Osteoblast (primary cell): Measurements from ENCODE around the gene FKBP2. TPM values are rescaled to one million over a fixed set of nuclear protein-coding genes. Genes with fewer than 3 reads are reported as not detected.
A peak's percentile ranks its signal among the peaks of the same experiment; 100 is the strongest.

ENCODE experiments used
- DNase-seq: peaks from one replicate; pipeline ENCODE4 v3.0.0; 2011; ENCODE audit warnings: low spot score, mixed read lengths; ENCODE audit not compliant: insufficient read length; ENCODE audit errors: missing footprints
- H2AFZ ChIP-seq: 2 replicates; pipeline ENCODE4 v1.6.0; 2011; ENCODE audit warnings: mild to moderate bottlenecking, low read length
- H3K27ac ChIP-seq: 2 replicates; pipeline ENCODE4 v1.5.1; 2011; ENCODE audit warnings: mild to moderate bottlenecking, low read depth, low read length, moderate library complexity
- H3K27me3 ChIP-seq: 2 replicates; pipeline ENCODE4 v1.6.0; 2012; ENCODE audit warnings: mild to moderate bottlenecking, control low read depth, inconsistent platforms, low read length, moderate library complexity; ENCODE audit not compliant: insufficient read depth
- H3K36me3 ChIP-seq: 2 replicates; pipeline ENCODE4 v1.5.1; 2011; ENCODE audit warnings: mild to moderate bottlenecking, low read length, control low read depth, moderate library complexity; ENCODE audit not compliant: insufficient read depth
- H3K4me1 ChIP-seq: 2 replicates; pipeline ENCODE4 v1.5.1; 2011; ENCODE audit warnings: mild to moderate bottlenecking, low read length, control low read depth, moderate library complexity; ENCODE audit not compliant: insufficient read depth
- H3K4me2 ChIP-seq: 2 replicates; pipeline ENCODE4 v1.6.0; 2011; ENCODE audit warnings: mild to moderate bottlenecking, low read length; ENCODE audit not compliant: insufficient read depth
- H3K4me3 ChIP-seq: fragments of 200-600 bp; sonication (generic); 3 replicates; pipeline ENCODE4 v1.5.1; 2012; ENCODE audit warnings: mild to moderate bottlenecking, low read length, inconsistent platforms; ENCODE audit not compliant: insufficient read depth
- H3K79me2 ChIP-seq: 2 replicates; pipeline ENCODE4 v1.6.0; 2012; ENCODE audit warnings: mild to moderate bottlenecking, low read length, control low read depth, inconsistent platforms; ENCODE audit not compliant: insufficient read depth
- H3K9me3 ChIP-seq: 2 replicates; pipeline ENCODE4 v1.5.1; 2011; ENCODE audit warnings: low read depth, low read length, control low read depth
- H4K20me1 ChIP-seq: 2 replicates; pipeline ENCODE4 v1.6.0; 2012; ENCODE audit warnings: mild to moderate bottlenecking, low read length, control low read depth; ENCODE audit not compliant: insufficient read depth
- CTCF ChIP-seq: IDR thresholded peaks from 2 replicates; pipeline ENCODE4 v1.5.1; 2011; ENCODE audit warnings: mild to moderate bottlenecking, low read depth, low read length, moderate library complexity; ENCODE audit errors: extremely low read depth
- total RNA-seq: library from RNA; depleted of rRNA; stranded (reverse); fragments of >200 nt; gene quantifications from 2 replicates; pipeline ENCODE4 v1.2.3, GENCODE V29; 2012

FKBP2 gene
- total RNA-seq, 1 donor: 31.1 TPM

GRCh38 chr11:64264371-64264852 is 23.5 kb downstream of the FKBP2 start:
- Histone ChIP-seq H3K27me3 (no peaks in the 10 kb centered on the region), H3K4me1 (peaks cover 26% of the 10 kb centered on the region), H4K20me1 (no peaks in the 10 kb centered on the region), H3K27ac (no peak overlapping the region), H3K36me3 (peaks cover 47% of the 10 kb centered on the region), H3K4me3 (no peak overlapping the region), H3K4me2 (no peak overlapping the region), H3K9me3 (no peaks in the 10 kb centered on the region), H2AFZ (no peak overlapping the region), H3K79me2 (no peaks in the 10 kb centered on the region)
- peak; percentile 86 for DNase-seq
- TF ChIP-seq CTCF: no peak

- peaks cover 41% of the 10 kb centered on the region for H3K36me3 ChIP-seq
- no peak overlapping the region for H3K4me2 ChIP-seq
- peaks cover 31% of the 10 kb centered on the region for H3K4me1 ChIP-seq
- H3K27me3 ChIP-seq: no peaks in the 10 kb centered on the region
- H2AFZ ChIP-seq: no peak overlapping the region
- H3K27ac ChIP-seq: no peak overlapping the region
- H3K79me2 ChIP-seq: no peaks in the 10 kb centered on the region
- no peak for TF ChIP-seq CTCF
- no peaks in the 10 kb centered on the region for H4K20me1 ChIP-seq
- DNase-seq: peak; percentile 55
- H3K4me3 ChIP-seq: no peak overlapping the region
- H3K9me3 ChIP-seq: no peaks in the 10 kb centered on the region
Observed at GRCh38 chr11:64265176-64266160, 24.6 kb downstream of the FKBP2 start.

DNA sequence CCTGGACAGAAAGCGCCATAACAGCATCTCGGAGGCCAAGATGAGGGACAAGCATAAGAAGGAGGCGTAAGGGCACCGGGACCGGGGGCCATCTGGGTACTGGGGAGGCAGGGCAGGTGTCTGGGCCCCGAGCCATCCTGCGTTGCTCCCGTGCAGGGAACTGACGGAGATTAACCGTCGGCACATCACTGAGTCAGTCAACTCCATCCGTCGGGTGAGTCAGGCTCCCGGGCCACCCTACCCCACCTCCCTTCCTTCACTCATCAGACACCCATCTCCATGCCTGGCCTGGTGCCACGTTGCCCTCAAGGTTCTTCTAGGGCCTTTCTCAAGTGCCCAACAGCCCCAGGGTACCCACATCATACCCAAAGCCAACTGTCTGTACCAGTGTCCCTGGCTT is 25.4 kb downstream of the FKBP2 start:
- H4K20me1 ChIP-seq: no peaks in the 10 kb centered on the region
- H3K36me3 ChIP-seq: peaks cover 41% of the 10 kb centered on the region
- H2AFZ ChIP-seq: no peak overlapping the region
- TF ChIP-seq CTCF: no peak
- H3K27me3 ChIP-seq: no peaks in the 10 kb centered on the region
- H3K4me2 ChIP-seq: no peak overlapping the region
- H3K9me3 ChIP-seq: no peaks in the 10 kb centered on the region
- no peak overlapping the region for H3K27ac ChIP-seq
- no peaks in the 10 kb centered on the region for H3K79me2 ChIP-seq
- H3K4me1 ChIP-seq: peaks cover 33% of the 10 kb centered on the region
- H3K4me3 ChIP-seq: no peak overlapping the region
- peak; percentile 85 for DNase-seq

- Histone ChIP-seq H3K4me3 (no peak overlapping the region), H3K79me2 (no peaks in the 10 kb centered on the region), H3K36me3 (peaks cover 36% of the 10 kb centered on the region), H3K4me2 (no peak overlapping the region), H3K9me3 (no peaks in the 10 kb centered on the region), H3K4me1 (peaks cover 33% of the 10 kb centered on the region), H4K20me1 (no peaks in the 10 kb centered on the region), H3K27me3 (no peaks in the 10 kb centered on the region), H2AFZ (no peak overlapping the region), H3K27ac (no peak overlapping the region)
- DNase-seq: peak; percentile 90
- no peak for TF ChIP-seq CTCF
Observed at GRCh38 chr11:64267207-64267945, 26.5 kb downstream of the FKBP2 start.
